DMS79 treated with DMSO at 0.1 percent for 48 hours (cell line): ENCODE measurements around the gene ALG9.
"Not testable (repeated sequence)": the region's sequence is repeated elsewhere in the genome, so short reads cannot be mapped to it uniquely, and the experiment has no call there.

Experiments
- DNase-seq: peaks from one replicate; lab custom pipeline; 2025; lab: John Stamatoyannopoulos, UW

Gene ALG9

GRCh38 chr11:111796696-111797095 is 74.7 kb downstream of the ALG9 start:
- peak; percentile 96 for DNase-seq

DNA sequence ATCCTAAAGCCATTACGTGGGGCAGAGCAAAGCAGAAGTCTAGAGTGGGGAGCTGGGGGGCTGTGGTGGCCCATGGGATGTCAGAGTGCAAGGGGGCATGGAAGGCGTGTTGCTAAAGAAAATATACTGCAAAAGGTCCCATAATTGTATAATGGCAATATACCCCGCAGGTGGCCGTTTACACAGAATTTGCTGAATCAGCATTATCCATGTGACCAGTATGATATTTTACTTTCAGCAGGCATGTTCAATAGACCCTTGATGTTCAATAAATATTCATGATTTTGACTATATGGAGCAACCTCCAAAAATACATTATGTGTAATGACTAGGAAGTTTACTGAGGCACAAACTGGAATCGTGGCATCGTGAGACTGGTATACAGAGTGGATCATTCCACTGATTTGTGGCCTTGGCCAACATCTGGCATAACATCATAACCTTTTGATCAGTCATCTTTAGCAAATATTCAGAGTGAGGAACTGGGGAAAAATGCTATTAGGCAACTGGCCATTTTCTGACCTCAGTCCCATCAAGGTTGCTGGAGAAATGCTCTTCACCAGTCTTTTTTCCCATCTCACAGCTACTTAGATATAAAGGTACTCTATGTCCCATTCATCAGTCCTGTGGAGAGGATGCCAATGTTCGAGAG is 75.9 kb downstream of the ALG9 start:
- no peak for DNase-seq

- DNase-seq: no peak
Observed at GRCh38 chr11:111793863-111794262, 77.5 kb downstream of the ALG9 start.

- DNase-seq: no peak
Observed at GRCh38 chr11:111792955-111793500, 78.4 kb downstream of the ALG9 start.

- no peak for DNase-seq
Observed at GRCh38 chr11:111792314-111792713, 79.1 kb downstream of the ALG9 start.

DNA sequence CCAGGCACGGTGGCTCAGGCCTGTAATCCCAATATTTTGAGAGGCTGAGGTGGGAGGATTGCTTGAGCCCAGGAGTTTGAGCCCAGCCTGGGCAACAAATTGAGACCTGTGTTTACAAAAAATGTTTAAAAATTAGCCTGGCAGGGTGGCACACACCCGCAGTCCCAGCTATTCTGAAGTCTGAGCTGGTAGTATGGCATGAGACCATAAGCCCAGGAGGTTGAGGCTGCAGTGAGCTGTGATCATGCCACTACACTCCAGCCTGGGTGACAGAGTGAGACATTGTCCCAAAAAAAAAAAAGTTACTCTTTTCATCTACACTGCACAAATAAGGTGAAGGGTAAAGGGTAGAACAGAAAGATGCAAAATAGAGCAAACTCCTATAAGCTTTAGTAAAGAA is 82.9 kb downstream of the ALG9 start:
- no peak for DNase-seq

- DNase-seq: no peak
Observed at GRCh38 chr11:111788051-111788450, 83.3 kb downstream of the ALG9 start.

DNA sequence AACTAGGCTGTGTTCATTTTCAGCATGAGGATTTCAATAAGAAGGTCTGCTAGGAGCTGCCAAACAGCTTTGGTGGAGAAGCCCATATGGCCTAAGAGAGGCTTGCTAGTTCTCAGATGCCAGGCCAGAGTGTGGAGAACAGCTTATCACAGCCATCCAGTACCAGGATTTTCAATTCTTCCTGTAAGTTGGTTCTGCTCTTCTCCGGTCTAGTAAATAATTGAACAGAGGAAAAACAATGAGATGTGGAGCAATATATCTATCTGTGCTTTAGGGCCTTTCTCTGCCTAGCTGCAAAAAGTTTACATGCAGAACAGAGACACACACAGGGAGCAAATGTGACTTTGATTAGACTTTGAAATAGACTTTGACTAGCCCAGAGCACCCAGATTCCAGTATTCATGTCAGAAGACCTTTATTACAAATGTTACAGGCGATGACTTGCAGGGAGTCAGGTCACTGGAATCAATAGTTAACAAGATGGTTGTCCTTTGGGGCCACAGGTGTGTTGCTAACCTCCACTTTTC is 85.4 kb downstream of the ALG9 start:
- no peak for DNase-seq

DNA sequence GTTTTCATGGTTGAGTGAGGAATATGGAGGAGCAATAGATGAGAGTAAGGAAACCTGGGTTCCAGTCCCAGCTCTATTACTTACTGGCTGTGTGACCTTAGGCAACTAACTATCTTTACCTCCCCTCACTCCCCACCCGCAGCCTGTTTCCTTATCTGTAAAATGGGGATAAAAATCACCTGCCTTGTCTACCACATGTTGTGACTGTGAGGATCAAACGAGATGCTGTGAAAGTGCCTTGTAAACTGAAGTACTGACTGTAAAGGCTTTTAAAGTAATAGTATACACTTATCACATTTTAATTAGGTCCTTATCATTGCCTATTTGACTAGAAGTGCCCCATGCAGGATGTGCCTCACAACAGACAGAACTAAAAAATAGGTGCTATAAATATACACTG is 86.3 kb downstream of the ALG9 start:
- peak; percentile 17 for DNase-seq

DNA sequence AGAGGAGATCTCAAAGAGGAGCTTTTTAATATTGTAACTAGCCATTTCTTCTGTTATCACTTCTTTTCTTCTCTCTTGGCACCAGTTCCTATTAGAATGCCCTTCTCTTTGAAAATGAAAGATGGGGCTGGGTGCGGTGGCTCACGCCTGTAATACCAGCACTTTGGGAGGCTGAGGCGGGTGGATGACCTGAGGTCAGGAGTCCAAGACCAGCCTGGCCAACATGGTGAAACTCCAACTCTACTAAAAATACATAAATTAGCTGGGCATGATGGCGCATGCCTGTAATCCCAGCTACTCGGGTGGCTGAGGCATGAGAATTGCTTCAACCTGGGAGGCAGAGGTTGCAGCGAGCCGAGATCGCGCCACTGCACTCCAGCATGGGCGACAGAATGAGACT is 87.1 kb downstream of the ALG9 start:
- not testable (repeated sequence) for DNase-seq

DNA sequence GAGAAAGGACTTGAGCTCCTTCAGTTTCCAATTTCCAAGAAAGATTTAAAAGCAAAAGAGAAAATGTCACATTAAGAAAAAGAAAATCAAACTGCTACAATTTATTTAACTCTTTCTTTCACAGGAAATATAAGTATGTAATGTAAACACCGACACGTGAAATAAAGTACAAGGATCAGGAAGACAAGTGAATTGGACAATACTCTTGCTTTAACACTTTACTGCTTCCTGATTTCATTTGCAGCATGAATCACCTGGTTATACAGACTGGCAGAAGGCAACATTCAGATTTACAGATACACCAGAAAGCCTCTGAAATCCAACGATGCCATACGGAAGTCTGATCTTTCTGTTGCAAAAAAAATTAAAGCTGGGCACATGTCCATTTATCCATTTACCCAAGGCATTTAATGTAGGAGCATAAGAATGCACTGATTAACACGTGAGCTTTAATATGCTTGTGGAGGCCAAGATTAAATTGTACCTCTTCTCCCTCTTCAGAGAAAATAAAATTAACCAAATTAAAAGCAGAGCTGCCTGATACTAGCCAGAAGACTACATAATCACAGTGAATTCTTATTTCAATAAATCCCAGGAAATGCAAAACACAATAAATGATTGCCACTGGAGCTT is 89.2 kb downstream of the ALG9 start:
- DNase-seq: no peak

- DNase-seq: no peak
Observed at GRCh38 chr11:111779118-111779517, 92.3 kb downstream of the ALG9 start.

DNA sequence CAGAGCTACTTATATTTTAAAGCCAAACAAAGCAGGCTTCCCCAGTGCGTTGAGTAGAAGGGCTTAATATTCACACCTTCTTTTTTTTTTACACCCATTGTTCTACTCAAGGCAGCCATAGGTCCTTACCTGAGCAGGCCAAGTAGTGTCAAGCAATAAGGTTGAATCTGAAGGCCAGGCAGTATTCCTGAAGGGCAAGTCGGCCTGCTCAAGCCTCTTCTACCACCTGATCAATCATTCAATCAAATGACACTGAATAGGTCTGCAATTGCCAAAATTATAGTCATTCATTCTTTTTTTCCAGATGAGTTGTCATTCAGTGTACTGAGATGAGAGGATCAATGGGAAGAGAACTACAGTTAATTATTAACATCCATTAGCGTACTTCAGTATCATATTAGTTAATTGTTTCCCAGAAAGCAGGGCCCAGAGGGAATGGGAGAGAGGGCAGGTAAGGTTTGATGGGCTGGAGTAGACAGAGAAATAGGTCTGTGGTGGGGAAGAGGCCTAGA is 93.3 kb downstream of the ALG9 start:
- no peak for DNase-seq

GRCh38 chr11:111777094-111778046 is 94.0 kb downstream of the ALG9 start:
- DNase-seq: peak; percentile 85

DNA sequence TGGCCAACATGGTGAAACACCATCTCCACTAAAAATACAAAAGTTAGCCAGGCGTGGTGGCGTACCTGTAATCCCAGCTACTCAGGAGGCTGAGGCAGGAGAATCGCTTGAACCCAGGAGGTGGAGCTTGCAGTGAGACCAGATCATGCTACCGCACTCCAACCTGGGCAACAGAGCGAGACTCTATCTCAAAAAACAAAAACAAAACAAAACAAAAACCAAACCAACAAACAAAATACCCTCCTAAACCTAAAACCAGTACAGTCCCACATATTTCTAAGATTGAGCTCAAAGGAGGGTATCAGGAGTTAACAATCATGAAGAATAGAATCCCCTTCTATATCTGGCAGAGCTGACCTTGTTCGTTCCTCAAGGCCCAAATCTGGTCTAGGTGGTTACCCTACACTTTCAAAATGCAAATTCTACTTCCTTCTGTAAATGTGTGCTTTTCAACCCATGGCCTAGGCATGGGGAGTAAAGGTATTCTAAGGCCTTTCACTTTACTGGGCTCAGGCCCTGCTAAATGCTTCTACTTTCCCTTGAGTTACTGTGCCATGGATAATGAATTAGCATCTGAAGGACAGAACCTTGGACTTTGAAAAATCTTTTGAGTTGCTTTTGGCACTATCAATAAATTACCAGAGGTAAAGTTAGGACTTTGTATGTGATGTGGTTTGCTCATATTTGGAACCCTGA is 94.8 kb downstream of the ALG9 start:
- no peak for DNase-seq

GRCh38 chr11:111774955-111775710 is 96.2 kb downstream of the ALG9 start:
- no peak for DNase-seq

DNA sequence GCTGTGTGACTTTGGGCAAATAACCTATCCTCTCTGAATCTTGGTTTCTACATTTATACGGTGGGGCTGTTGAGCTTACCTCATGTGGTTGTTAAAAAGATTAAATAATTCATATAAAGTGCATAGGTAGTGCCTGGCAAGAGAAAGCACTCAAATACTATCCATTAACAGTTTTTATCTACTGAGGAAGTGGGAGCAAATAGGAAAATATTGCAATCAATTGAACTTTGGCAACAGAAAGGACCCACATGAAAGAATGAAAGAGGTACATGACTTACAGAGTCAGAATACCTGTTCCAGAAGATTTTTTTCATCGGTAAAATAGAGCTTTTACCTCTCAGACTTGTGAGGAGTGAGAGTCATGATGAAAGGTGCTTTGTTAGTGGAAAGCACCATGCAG is 98.8 kb downstream of the ALG9 start:
- no peak for DNase-seq

DNA sequence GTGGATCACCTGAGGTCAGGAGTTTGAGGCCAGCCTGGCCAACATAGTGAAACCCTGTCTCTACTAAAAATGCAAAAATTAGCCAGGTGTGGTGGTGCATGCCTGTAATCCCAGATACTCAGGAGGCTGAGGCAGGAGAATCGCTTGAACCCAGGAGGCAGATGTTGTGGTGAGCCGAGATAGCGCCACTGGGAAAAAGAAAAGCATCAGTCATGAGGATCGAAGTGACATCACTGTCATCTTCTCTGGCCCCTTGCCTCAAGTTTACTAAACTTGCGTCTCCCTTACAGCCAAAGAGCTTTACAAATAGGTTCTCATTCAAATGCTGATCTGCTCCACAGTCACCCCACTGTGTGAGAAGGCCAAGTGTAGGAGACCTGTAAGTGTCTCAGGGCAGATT is 100.2 kb downstream of the ALG9 start:
- DNase-seq: not testable (repeated sequence)

DNA sequence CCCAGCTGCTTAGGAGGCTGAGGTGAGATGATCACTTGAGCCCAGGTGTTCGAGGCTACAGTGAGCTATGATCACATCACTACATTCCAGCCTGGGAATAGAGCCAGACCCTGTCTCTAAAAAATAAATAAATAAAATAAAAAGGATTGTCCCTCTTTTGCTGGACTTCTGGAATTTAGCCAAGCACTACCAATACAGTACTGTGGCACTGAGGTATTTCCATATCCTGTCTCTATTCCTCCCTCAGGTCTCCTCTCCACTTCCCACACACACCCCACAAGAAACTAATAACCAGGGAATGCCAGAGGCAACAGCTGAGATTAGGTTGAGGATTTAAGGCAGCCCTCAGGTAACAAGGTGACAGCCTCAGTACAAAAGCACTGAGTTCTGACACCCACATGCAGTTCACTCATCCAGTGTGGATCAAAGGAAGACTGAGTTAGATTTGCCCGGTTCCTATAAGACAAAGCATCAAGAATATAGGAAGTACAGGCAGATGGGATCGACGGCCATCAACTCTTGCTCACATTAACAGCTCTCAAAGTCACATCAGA is 100.7 kb downstream of the ALG9 start:
- DNase-seq: peak; percentile 54

- no peak for DNase-seq
Observed at GRCh38 chr11:111766834-111767142, 104.6 kb downstream of the ALG9 start.
